ENCODE data around the gene RP9.

Gene RP9

DNA sequence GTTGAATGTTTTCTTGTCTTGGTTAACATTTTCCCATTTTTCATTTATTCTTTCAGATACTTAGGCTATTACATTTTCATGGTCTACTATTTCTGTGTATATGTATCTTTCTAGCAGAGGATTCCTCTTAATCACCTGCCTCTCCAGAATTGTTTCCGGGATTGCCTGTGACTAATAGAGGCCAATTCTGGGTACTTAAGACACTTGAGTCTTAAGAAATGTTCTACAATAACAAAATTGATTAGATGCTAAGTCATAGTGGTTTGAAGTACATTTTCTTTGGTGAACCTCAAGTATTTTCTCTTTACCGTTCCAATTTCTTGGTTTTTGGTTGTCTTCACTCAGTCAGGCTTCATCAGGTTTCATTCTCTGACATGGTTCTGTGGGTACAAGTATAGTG lies 46.6 kb upstream of the RP9 start:
- Histone ChIP-seq H2AFZ (ENCODE audit: low read length) (no peak overlapping the region), H3K9ac (ENCODE audit: low read depth, low read length, poor library complexity) (no peak overlapping the region), H3K27ac (replicated peaks; ENCODE audit: low read length) (no peak overlapping the region), H4K8ac (ENCODE audit: low read depth, low read length) (no peak overlapping the region), H4K91ac (ENCODE audit: low read depth, low read length, poor library complexity) (no peak overlapping the region), H3K23ac (ENCODE audit: low read depth, low read length, poor library complexity) (no peak overlapping the region), H3K9me3 (replicated peaks in 1 of 2; ENCODE audit: control insufficient read depth in 2 of 2, insufficient read depth in 1 of 2, low read depth in 1 of 2, low read length in 2 of 2) (no peaks in the 10 kb centered on the region), H2BK5ac (ENCODE audit: low read length) (no peak overlapping the region), H3K14ac (ENCODE audit: low read length) (no peak overlapping the region), H2AK5ac (ENCODE audit: low read depth, low read length) (no peak overlapping the region), H3K18ac (ENCODE audit: low read length) (no peak overlapping the region), H3K4ac (ENCODE audit: low read length) (no peak overlapping the region), H2BK120ac (ENCODE audit: low read depth, low read length) (no peak overlapping the region), H2BK15ac (ENCODE audit: low read length) (no peak overlapping the region), H3K27me3 (ENCODE audit: control insufficient read depth in 3 of 3, insufficient read depth in 3 of 3, low read depth in 1 of 3, low read length in 3 of 3) (no peaks in the 10 kb centered on the region), H3K79me1 (ENCODE audit: low read depth, low read length) (no peaks in the 10 kb centered on the region), H2BK12ac (ENCODE audit: low read length) (no peak overlapping the region), H3K4me1 (ENCODE audit: control insufficient read depth in 2 of 2, insufficient read depth in 1 of 2, low read depth in 1 of 2, low read length in 2 of 2) (peaks cover 0 to 4% of the 10 kb centered on the region in 2 donors), H3K4me2 (ENCODE audit: insufficient read depth, low read length, poor library complexity, severe bottlenecking) (no peak overlapping the region), H3K4me3 (ENCODE audit: low read length in 2 of 2) (no peak overlapping the region), H3K36me3 (replicated peaks in 1 of 2; ENCODE audit: control insufficient read depth in 2 of 2, insufficient read depth in 2 of 2, low read length in 2 of 2) (no peaks in the 10 kb centered on the region)
- no CpG with 5 or more reads among the region's 2 CpGs for WGBS, 2 donors (ENCODE audit: extremely low coverage in 2 of 2, insufficient read length in 2 of 2, insufficient replicate concordance in 1 of 2)
- no peak for DNase-seq (ENCODE audit: low spot score)

DNA sequence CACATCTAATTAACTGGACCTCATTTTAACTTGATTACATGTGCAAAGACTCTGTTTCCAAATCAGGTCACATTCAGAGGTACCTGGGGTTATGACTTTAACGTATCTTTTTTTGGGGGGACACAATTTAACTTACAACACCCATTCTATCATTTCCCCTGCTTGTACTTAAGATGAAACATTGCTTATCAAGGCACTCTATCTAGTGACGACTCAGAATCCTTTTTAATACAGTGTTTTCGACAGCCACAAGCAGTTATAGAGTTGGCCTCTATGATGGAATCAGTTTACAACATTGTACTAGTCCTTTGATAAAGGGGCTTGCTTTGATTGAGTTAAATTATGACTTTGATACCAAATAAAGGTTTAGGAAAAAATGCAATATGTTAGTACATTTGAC lies 42.9 kb upstream of the RP9 start:
- Histone ChIP-seq H2BK120ac (ENCODE audit: low read depth, low read length) (no peak overlapping the region), H3K79me1 (ENCODE audit: low read depth, low read length) (no peaks in the 10 kb centered on the region), H3K9ac (ENCODE audit: low read depth, low read length, poor library complexity) (no peak overlapping the region), H3K27ac (replicated peaks; ENCODE audit: low read length) (no peak overlapping the region), H4K91ac (ENCODE audit: low read depth, low read length, poor library complexity) (no peak overlapping the region), H3K4me2 (ENCODE audit: insufficient read depth, low read length, poor library complexity, severe bottlenecking) (no peak overlapping the region), H3K14ac (ENCODE audit: low read length) (no peak overlapping the region), H3K9me3 (replicated peaks in 1 of 2; ENCODE audit: control insufficient read depth in 2 of 2, insufficient read depth in 1 of 2, low read depth in 1 of 2, low read length in 2 of 2) (no peaks in the 10 kb centered on the region), H3K27me3 (ENCODE audit: control insufficient read depth in 3 of 3, insufficient read depth in 3 of 3, low read depth in 1 of 3, low read length in 3 of 3) (no peaks in the 10 kb centered on the region), H2BK15ac (ENCODE audit: low read length) (no peak overlapping the region), H3K36me3 (replicated peaks in 1 of 2; ENCODE audit: control insufficient read depth in 2 of 2, insufficient read depth in 2 of 2, low read length in 2 of 2) (no peaks in the 10 kb centered on the region), H2BK5ac (ENCODE audit: low read length) (no peak overlapping the region), H2BK12ac (ENCODE audit: low read length) (no peak overlapping the region), H2AK5ac (ENCODE audit: low read depth, low read length) (no peak overlapping the region), H4K8ac (ENCODE audit: low read depth, low read length) (no peak overlapping the region), H3K4me1 (ENCODE audit: control insufficient read depth in 2 of 2, insufficient read depth in 1 of 2, low read depth in 1 of 2, low read length in 2 of 2) (no peaks in the 10 kb centered on the region), H3K23ac (ENCODE audit: low read depth, low read length, poor library complexity) (no peak overlapping the region), H2AFZ (ENCODE audit: low read length) (no peak overlapping the region), H3K4me3 (ENCODE audit: low read length in 2 of 2) (no peak overlapping the region), H3K4ac (ENCODE audit: low read length) (no peak overlapping the region), H3K18ac (ENCODE audit: low read length) (no peak overlapping the region)
- no peak for DNase-seq (ENCODE audit: low spot score)
- WGBS, 2 donors (ENCODE audit: extremely low coverage in 2 of 2, insufficient read length in 2 of 2, insufficient replicate concordance in 1 of 2) = no CpG with 5 or more reads among the region's 3 CpGs

DNA sequence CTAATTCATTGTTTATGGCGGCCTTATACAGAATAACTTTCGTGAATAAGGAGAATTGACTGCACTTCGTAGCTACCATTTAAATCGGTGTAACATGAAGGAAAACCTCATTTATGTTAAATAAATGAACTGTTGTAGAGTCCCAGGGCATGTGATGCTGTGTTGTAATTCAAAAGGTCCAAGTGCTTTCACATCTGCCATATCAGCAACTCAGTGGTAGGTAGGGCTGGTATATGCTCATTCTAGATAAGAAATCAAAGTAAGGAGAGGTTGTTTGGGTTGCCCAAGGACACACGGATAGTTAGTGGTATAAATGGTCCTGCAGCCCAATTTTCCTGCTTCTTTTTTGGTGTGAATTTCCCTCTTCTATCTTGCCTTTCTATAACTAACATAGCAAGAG lies 36.0 kb upstream of the RP9 start:
- no peak overlapping the region for H3K4me3 ChIP-seq (ENCODE audit: low read length in 2 of 2)
- H3K9me3 ChIP-seq (replicated peaks in 1 of 2; ENCODE audit: control insufficient read depth in 2 of 2, insufficient read depth in 1 of 2, low read depth in 1 of 2, low read length in 2 of 2) = no peaks in the 10 kb centered on the region
- H3K4ac ChIP-seq (ENCODE audit: low read length) = no peak overlapping the region
- no peak overlapping the region for H2AK5ac ChIP-seq (ENCODE audit: low read depth, low read length)
- H2BK5ac ChIP-seq (ENCODE audit: low read length) = no peak overlapping the region
- H3K4me2 ChIP-seq (ENCODE audit: insufficient read depth, low read length, poor library complexity, severe bottlenecking) = no peak overlapping the region
- H4K8ac ChIP-seq (ENCODE audit: low read depth, low read length) = no peak overlapping the region
- H3K27ac ChIP-seq (replicated peaks; ENCODE audit: low read length) = no peak overlapping the region
- no peak overlapping the region for H2AFZ ChIP-seq (ENCODE audit: low read length)
- no peak overlapping the region for H4K91ac ChIP-seq (ENCODE audit: low read depth, low read length, poor library complexity)
- no CpG with 5 or more reads among the region's 5 CpGs for WGBS, 2 donors (ENCODE audit: extremely low coverage in 2 of 2, insufficient read length in 2 of 2, insufficient replicate concordance in 1 of 2)
- no peaks in the 10 kb centered on the region for H3K4me1 ChIP-seq (ENCODE audit: control insufficient read depth in 2 of 2, insufficient read depth in 1 of 2, low read depth in 1 of 2, low read length in 2 of 2)
- no peak overlapping the region for H3K14ac ChIP-seq (ENCODE audit: low read length)
- H2BK15ac ChIP-seq (ENCODE audit: low read length) = no peak overlapping the region
- H3K36me3 ChIP-seq (replicated peaks in 1 of 2; ENCODE audit: control insufficient read depth in 2 of 2, insufficient read depth in 2 of 2, low read length in 2 of 2) = no peaks in the 10 kb centered on the region
- H3K27me3 ChIP-seq (ENCODE audit: control insufficient read depth in 3 of 3, insufficient read depth in 3 of 3, low read depth in 1 of 3, low read length in 3 of 3) = no peaks in the 10 kb centered on the region
- no peaks in the 10 kb centered on the region for H3K79me1 ChIP-seq (ENCODE audit: low read depth, low read length)
- no peak for DNase-seq (ENCODE audit: low spot score)
- no peak overlapping the region for H2BK12ac ChIP-seq (ENCODE audit: low read length)
- H2BK120ac ChIP-seq (ENCODE audit: low read depth, low read length) = no peak overlapping the region
- H3K18ac ChIP-seq (ENCODE audit: low read length) = no peak overlapping the region
- H3K23ac ChIP-seq (ENCODE audit: low read depth, low read length, poor library complexity) = no peak overlapping the region
- no peak overlapping the region for H3K9ac ChIP-seq (ENCODE audit: low read depth, low read length, poor library complexity)

DNA sequence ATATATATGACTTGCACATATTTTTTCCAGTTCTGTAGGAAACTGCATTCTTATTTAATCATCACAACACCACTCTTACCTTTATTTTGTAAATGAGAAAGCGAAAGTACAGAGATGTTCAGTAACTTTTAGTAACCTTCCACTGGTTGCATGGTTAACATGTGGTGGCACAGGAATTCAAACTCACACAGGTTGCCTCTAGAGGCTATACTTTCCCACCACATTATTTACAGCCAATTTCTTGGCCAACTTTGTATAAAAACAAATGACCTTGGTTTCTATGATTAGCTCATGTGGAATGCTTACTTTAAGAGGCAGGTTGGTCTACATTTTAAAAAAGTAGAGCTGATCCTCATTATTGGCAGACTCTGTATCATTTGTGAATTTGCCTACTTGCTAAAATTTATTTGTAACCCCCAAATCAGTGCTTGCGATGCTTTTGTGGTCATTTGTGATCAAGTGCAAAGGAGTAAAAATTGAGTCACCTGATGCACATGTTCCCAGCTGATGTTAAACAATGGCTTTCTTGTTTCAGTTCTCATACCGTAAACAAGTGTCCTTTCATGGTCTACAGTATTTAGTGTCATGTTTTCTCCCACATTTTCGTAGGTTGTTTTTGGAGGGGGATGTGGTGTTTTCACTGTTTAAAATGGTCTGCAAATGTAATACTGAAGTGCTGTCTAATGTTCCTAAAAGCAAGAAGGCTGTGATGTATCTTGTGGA lies 35.0 kb upstream of the RP9 start:
- H4K8ac ChIP-seq (ENCODE audit: low read depth, low read length) = no peak overlapping the region
- no CpG with 5 or more reads among the region's 4 CpGs for WGBS, 2 donors (ENCODE audit: extremely low coverage in 2 of 2, insufficient read length in 2 of 2, insufficient replicate concordance in 1 of 2)
- H3K18ac ChIP-seq (ENCODE audit: low read length) = no peak overlapping the region
- no peak overlapping the region for H2BK12ac ChIP-seq (ENCODE audit: low read length)
- no peak overlapping the region for H3K14ac ChIP-seq (ENCODE audit: low read length)
- no peak overlapping the region for H3K4me2 ChIP-seq (ENCODE audit: insufficient read depth, low read length, poor library complexity, severe bottlenecking)
- no peak overlapping the region for H3K23ac ChIP-seq (ENCODE audit: low read depth, low read length, poor library complexity)
- no peaks in the 10 kb centered on the region for H3K4me1 ChIP-seq (ENCODE audit: control insufficient read depth in 2 of 2, insufficient read depth in 1 of 2, low read depth in 1 of 2, low read length in 2 of 2)
- H4K91ac ChIP-seq (ENCODE audit: low read depth, low read length, poor library complexity) = no peak overlapping the region
- H2BK120ac ChIP-seq (ENCODE audit: low read depth, low read length) = no peak overlapping the region
- H3K9me3 ChIP-seq (replicated peaks in 1 of 2; ENCODE audit: control insufficient read depth in 2 of 2, insufficient read depth in 1 of 2, low read depth in 1 of 2, low read length in 2 of 2) = no peaks in the 10 kb centered on the region
- no peaks in the 10 kb centered on the region for H3K36me3 ChIP-seq (replicated peaks in 1 of 2; ENCODE audit: control insufficient read depth in 2 of 2, insufficient read depth in 2 of 2, low read length in 2 of 2)
- H3K9ac ChIP-seq (ENCODE audit: low read depth, low read length, poor library complexity) = no peak overlapping the region
- H2AK5ac ChIP-seq (ENCODE audit: low read depth, low read length) = no peak overlapping the region
- no peak overlapping the region for H2BK15ac ChIP-seq (ENCODE audit: low read length)
- no peak for DNase-seq (ENCODE audit: low spot score)
- no peak overlapping the region for H2AFZ ChIP-seq (ENCODE audit: low read length)
- H3K27me3 ChIP-seq (ENCODE audit: control insufficient read depth in 3 of 3, insufficient read depth in 3 of 3, low read depth in 1 of 3, low read length in 3 of 3) = no peaks in the 10 kb centered on the region
- H3K4me3 ChIP-seq (ENCODE audit: low read length in 2 of 2) = no peak overlapping the region
- no peak overlapping the region for H3K4ac ChIP-seq (ENCODE audit: low read length)
- H2BK5ac ChIP-seq (ENCODE audit: low read length) = no peak overlapping the region
- no peaks in the 10 kb centered on the region for H3K79me1 ChIP-seq (ENCODE audit: low read depth, low read length)
- H3K27ac ChIP-seq (replicated peaks; ENCODE audit: low read length) = no peak overlapping the region
